HEK293 (cell line): ENCODE measurements around the gene CRYBG2.

Source experiments
- CTCF ChIA-PET: fragments of 350-600 bp; formaldehyde crosslinking; extraction: SDS; loops from one replicate; lab custom pipeline; 2021; ENCODE audit warnings: antibody characterized with exemption; lab: Yijun Ruan, JAX
- POLR2A ChIA-PET: fragments of 300-600 bp; formaldehyde crosslinking; extraction: SDS; loops from one replicate; lab custom pipeline; 2020; ENCODE audit warnings: antibody characterized with exemption, inconsistent platforms; lab: Yijun Ruan, JAX
- H3K27ac ChIP-seq: fragments of 200-500 bp; sonication (Bioruptor generic); 2 replicates; pipeline ENCODE4 v1.5.1; 2014; ENCODE audit warnings: low read depth, low read length, control low read depth, inconsistent platforms; ENCODE audit errors: extremely low read depth
- H3K36me3 ChIP-seq, 2 experiments: fragments of 200-500 bp in 1 of 2; sonication (Bioruptor generic) in 1 of 2; 1 replicate in 1 of 2; 2 replicates in 1 of 2; pipeline ENCODE4 v1.5.1; 2014 to 2017; ENCODE audit warnings: inconsistent platforms in 2 of 2, low read length in 2 of 2; ENCODE audit not compliant: control insufficient read depth in 2 of 2, insufficient read depth in 1 of 2
- H3K4me1 ChIP-seq: fragments of 200-500 bp; sonication (Bioruptor generic); 2 replicates; pipeline ENCODE4 v1.5.1; 2014; ENCODE audit warnings: mild to moderate bottlenecking, low read length, inconsistent platforms; ENCODE audit not compliant: control insufficient read depth, insufficient read depth
- H3K4me3 ChIP-seq: 2 replicates; pipeline ENCODE4 v1.5.1; 2011; ENCODE audit warnings: low read depth, mild to moderate bottlenecking, control low read depth, low read length, moderate library complexity
- H3K9me3 ChIP-seq: fragments of 200-500 bp; sonication (Bioruptor generic); 2 replicates; pipeline ENCODE4 v1.5.1; 2014; ENCODE audit warnings: low read depth, low read length, inconsistent platforms; ENCODE audit not compliant: control insufficient read depth, insufficient read depth
- EGR2 ChIP-seq: fragments of 450-650 bp; formaldehyde crosslinking; IDR thresholded peaks from 2 replicates; pipeline ENCODE4 v1.5.1; 2016; ENCODE audit warnings: low read depth, missing biosample characterization, missing genetic modification characterization
- GLIS1 ChIP-seq: fragments of 450-650 bp; formaldehyde crosslinking; IDR thresholded peaks from 2 replicates; pipeline ENCODE4 v1.5.1; 2016; ENCODE audit warnings: missing biosample characterization, missing genetic modification characterization
- OSR2 ChIP-seq: fragments of 450-650 bp; formaldehyde crosslinking; IDR thresholded peaks from 2 replicates; pipeline ENCODE4 v1.5.1; 2016; ENCODE audit warnings: missing biosample characterization, missing genetic modification characterization
- SP3 ChIP-seq: fragments of 450-650 bp; formaldehyde crosslinking; IDR thresholded peaks from 2 replicates; pipeline ENCODE4 v1.5.1; 2016; ENCODE audit warnings: missing biosample characterization, missing genetic modification characterization
- SP7 ChIP-seq: fragments of 450-650 bp; formaldehyde crosslinking; IDR thresholded peaks from 2 replicates; pipeline ENCODE4 v1.5.1; 2016; ENCODE audit warnings: missing biosample characterization, missing genetic modification characterization
- ZNF354C ChIP-seq: fragments of 450-650 bp; formaldehyde crosslinking; IDR thresholded peaks from 2 replicates; pipeline ENCODE4 v1.5.1; 2016; ENCODE audit warnings: missing biosample characterization, missing genetic modification characterization, low read depth, borderline replicate concordance
- ZNF394 ChIP-seq: fragments of 450-650 bp; formaldehyde crosslinking; IDR thresholded peaks from 2 replicates; pipeline ENCODE4 v1.5.1; 2016; ENCODE audit warnings: missing biosample characterization, missing genetic modification characterization, mild to moderate bottlenecking, moderate library complexity, borderline replicate concordance
- ZNF404 ChIP-seq: fragments of 450-650 bp; formaldehyde crosslinking; IDR thresholded peaks from 2 replicates; pipeline ENCODE4 v1.5.1; 2017; ENCODE audit warnings: missing biosample characterization, missing genetic modification characterization
- ZNF549 ChIP-seq: fragments of 450-650 bp; IDR thresholded peaks from 2 replicates; pipeline ENCODE4 v1.5.1; 2018; ENCODE audit warnings: missing biosample characterization, missing genetic modification characterization, mild to moderate bottlenecking, inconsistent platforms, moderate library complexity
- ZNF561 ChIP-seq: fragments of 450-650 bp; IDR thresholded peaks from 2 replicates; pipeline ENCODE4 v1.5.1; 2018; ENCODE audit warnings: missing biosample characterization, missing genetic modification characterization, borderline replicate concordance
- ZNF600 ChIP-seq: fragments of 450-650 bp; formaldehyde crosslinking; IDR thresholded peaks from 2 replicates; pipeline ENCODE4 v1.5.1; 2016; ENCODE audit warnings: missing biosample characterization, missing genetic modification characterization
- ZNF664 ChIP-seq: fragments of 450-650 bp; formaldehyde crosslinking; IDR thresholded peaks from 2 replicates; pipeline ENCODE4 v1.5.1; 2016; ENCODE audit warnings: missing biosample characterization, missing genetic modification characterization
- ZNF677 ChIP-seq: fragments of 450-650 bp; IDR thresholded peaks from 2 replicates; pipeline ENCODE4 v1.5.0; 2018; ENCODE audit warnings: missing biosample characterization, mild to moderate bottlenecking, missing genetic modification characterization, moderate library complexity
- ZNF768 ChIP-seq: fragments of 450-650 bp; formaldehyde crosslinking; IDR thresholded peaks from 2 replicates; pipeline ENCODE4 v1.5.1; 2018; ENCODE audit warnings: missing biosample characterization, mild to moderate bottlenecking, missing genetic modification characterization
- ZNF843 ChIP-seq: fragments of 450-650 bp; formaldehyde crosslinking; IDR thresholded peaks from 2 replicates; pipeline ENCODE4 v1.5.1; 2016; ENCODE audit warnings: missing biosample characterization, missing genetic modification characterization
- ZSCAN23 ChIP-seq: fragments of 450-650 bp; formaldehyde crosslinking; IDR thresholded peaks from 2 replicates; pipeline ENCODE4 v1.5.1; 2016; ENCODE audit warnings: missing biosample characterization, missing genetic modification characterization
- TF ChIP-seq, protein P1 (sequence below): fragments of 450-650 bp; formaldehyde crosslinking; IDR thresholded peaks from 2 replicates; pipeline ENCODE4 v1.5.1; 2016; ENCODE audit warnings: missing biosample characterization, missing genetic modification characterization
- TF ChIP-seq, protein P2 (sequence below): fragments of 450-650 bp; formaldehyde crosslinking; IDR thresholded peaks from 2 replicates; pipeline ENCODE4; 2016; ENCODE audit warnings: missing biosample characterization, missing genetic modification characterization
- TF ChIP-seq, protein P3 (sequence below): fragments of 450-650 bp; formaldehyde crosslinking; IDR thresholded peaks from 2 replicates; pipeline ENCODE4 v1.5.1; 2017; ENCODE audit warnings: missing biosample characterization, missing genetic modification characterization
- TF ChIP-seq, protein P4 (sequence below): fragments of 450-650 bp; IDR thresholded peaks from 2 replicates; pipeline ENCODE4 v1.5.1; 2018; ENCODE audit warnings: missing biosample characterization, missing genetic modification characterization

CRYBG2 gene

DNA sequence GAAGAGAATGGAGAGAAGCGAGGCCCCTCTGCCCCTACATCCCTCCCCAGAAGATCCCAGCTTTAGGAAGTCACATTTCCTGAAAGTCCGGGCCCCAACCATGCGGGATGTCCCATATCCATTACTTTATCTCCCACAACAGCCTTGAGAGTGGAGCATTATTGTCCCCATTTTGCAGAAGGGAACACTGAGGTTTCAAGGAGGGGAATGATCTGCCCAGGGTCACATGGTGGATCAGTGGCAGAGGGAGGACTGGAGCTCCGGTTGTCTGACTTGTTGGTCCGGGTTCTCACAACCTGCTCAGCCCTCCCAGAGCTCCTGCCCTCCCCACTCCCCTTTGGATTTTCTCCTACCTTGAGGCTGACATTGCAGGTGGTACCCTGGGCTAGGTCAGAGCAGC lies 2.2 kb upstream of the CRYBG2 start (continued):
- TF ChIP-seq, protein P1, sequence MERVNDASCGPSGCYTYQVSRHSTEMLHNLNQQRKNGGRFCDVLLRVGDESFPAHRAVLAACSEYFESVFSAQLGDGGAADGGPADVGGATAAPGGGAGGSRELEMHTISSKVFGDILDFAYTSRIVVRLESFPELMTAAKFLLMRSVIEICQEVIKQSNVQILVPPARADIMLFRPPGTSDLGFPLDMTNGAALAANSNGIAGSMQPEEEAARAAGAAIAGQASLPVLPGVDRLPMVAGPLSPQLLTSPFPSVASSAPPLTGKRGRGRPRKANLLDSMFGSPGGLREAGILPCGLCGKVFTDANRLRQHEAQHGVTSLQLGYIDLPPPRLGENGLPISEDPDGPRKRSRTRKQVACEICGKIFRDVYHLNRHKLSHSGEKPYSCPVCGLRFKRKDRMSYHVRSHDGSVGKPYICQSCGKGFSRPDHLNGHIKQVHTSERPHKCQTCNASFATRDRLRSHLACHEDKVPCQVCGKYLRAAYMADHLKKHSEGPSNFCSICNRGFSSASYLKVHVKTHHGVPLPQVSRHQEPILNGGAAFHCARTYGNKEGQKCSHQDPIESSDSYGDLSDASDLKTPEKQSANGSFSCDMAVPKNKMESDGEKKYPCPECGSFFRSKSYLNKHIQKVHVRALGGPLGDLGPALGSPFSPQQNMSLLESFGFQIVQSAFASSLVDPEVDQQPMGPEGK (tag by site-specific recombination) = no peak
- TF ChIP-seq OSR2 (tag by site-specific recombination) (no peak), ZNF354C (tag by site-specific recombination) (no peak)

DNA sequence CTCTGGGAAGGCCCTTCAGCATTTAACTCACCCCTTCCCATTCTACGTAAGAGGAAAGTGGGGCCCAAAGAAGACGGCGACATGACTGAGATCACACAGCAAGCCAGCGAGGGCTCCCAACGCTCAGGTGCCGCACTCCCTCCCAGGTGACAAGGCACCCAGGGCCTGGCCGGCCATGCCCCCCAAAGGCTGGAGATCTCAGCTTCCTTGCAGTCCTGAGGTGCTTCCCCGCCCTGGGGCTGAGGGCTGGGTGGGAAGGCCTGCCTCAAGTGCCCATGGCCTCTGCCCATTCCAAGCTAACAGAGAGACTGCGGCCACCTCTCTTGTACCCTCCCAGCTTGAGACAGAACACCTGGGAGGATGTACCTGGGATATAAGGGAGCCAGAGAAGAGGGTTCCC lies 1.0 kb upstream of the CRYBG2 start:
- H3K36me3 ChIP-seq = no peaks in the 10 kb centered on the region
- POLR2A ChIA-PET = no interaction called here
- CTCF ChIA-PET = interaction anchor here (0.8 to 4.2 kb wide), 4 partner anchors 9 to 64 kb away, joined by 3 to 26 read pairs (median 6); no protein-coding TSS in a partner anchor
- H3K27ac ChIP-seq = no peak overlapping the region
- H3K9me3 ChIP-seq = no peaks in the 10 kb centered on the region
- no peak overlapping the region for H3K4me3 ChIP-seq
- H3K4me1 ChIP-seq = no peaks in the 10 kb centered on the region
- TF ChIP-seq, protein P2, sequence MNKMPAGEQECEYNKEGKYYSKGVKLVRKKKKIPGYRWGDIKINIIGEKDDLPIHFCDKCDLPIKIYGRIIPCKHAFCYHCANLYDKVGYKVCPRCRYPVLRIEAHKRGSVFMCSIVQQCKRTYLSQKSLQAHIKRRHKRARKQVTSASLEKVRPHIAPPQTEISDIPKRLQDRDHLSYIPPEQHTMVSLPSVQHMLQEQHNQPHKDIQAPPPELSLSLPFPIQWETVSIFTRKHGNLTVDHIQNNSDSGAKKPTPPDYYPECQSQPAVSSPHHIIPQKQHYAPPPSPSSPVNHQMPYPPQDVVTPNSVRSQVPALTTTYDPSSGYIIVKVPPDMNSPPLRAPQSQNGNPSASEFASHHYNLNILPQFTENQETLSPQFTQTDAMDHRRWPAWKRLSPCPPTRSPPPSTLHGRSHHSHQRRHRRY = no peak
- TF ChIP-seq, protein P3, sequence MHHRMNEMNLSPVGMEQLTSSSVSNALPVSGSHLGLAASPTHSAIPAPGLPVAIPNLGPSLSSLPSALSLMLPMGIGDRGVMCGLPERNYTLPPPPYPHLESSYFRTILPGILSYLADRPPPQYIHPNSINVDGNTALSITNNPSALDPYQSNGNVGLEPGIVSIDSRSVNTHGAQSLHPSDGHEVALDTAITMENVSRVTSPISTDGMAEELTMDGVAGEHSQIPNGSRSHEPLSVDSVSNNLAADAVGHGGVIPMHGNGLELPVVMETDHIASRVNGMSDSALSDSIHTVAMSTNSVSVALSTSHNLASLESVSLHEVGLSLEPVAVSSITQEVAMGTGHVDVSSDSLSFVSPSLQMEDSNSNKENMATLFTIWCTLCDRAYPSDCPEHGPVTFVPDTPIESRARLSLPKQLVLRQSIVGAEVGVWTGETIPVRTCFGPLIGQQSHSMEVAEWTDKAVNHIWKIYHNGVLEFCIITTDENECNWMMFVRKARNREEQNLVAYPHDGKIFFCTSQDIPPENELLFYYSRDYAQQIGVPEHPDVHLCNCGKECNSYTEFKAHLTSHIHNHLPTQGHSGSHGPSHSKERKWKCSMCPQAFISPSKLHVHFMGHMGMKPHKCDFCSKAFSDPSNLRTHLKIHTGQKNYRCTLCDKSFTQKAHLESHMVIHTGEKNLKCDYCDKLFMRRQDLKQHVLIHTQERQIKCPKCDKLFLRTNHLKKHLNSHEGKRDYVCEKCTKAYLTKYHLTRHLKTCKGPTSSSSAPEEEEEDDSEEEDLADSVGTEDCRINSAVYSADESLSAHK (tag by site-specific recombination) = no peak
- TF ChIP-seq ZSCAN23 (tag by site-specific recombination) = no peak
- TF ChIP-seq ZNF394 (tag by site-specific recombination) = no peak
- TF ChIP-seq, protein P4, sequence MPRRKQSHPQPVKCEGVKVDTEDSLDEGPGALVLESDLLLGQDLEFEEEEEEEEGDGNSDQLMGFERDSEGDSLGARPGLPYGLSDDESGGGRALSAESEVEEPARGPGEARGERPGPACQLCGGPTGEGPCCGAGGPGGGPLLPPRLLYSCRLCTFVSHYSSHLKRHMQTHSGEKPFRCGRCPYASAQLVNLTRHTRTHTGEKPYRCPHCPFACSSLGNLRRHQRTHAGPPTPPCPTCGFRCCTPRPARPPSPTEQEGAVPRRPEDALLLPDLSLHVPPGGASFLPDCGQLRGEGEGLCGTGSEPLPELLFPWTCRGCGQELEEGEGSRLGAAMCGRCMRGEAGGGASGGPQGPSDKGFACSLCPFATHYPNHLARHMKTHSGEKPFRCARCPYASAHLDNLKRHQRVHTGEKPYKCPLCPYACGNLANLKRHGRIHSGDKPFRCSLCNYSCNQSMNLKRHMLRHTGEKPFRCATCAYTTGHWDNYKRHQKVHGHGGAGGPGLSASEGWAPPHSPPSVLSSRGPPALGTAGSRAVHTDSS (tag by site-specific recombination) = no peak
- no peak for TF ChIP-seq ZNF600 (tag by site-specific recombination)
- no peak for TF ChIP-seq ZNF664 (tag by site-specific recombination)
- TF ChIP-seq SP3 = no peak
- TF ChIP-seq ZNF677 = no peak
- no peak for TF ChIP-seq EGR2 (tag by site-specific recombination)
- TF ChIP-seq ZNF549 (tag by site-specific recombination) = no peak
- TF ChIP-seq ZNF404 (tag by site-specific recombination) = no peak
- TF ChIP-seq ZNF561 (tag by site-specific recombination) = no peak
- TF ChIP-seq, all 188 proteins: peak for 0

DNA sequence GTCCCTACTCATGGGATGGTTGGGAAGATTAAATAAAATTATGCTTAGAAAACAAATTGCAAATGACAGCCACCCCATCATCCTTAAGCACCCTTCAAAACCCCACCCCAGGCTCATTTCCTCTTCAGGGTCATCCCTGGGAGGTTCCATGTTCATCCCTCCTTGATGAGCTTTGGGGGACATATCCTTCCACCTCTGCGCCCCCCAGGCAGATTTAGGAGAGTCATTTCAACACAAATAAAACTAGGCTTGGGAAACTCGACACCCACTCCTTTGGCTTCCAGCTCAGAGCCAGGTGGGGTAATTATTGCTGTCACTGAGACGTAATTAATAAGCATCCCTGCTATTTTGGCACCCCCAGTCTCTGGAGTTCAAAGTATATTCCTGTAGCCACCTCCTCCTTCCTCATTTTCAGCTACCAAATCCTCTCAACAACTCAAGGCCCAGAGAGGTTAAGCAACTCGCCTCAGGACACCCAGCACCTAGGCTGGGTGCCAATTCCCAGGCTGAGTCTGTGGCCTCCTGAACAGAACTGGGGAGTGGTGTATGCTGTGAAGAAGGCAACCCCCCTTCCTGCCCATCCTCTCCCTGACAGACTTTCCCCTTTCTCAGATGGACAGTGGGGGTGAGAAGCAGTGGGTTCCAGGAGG lies 595 bp downstream of the CRYBG2 start:
- ChIA-PET CTCF (interaction anchor here (1.2 to 4.2 kb wide), 3 partner anchors 11 to 64 kb away, joined by 4 to 26 read pairs (median 9); no protein-coding TSS in a partner anchor), POLR2A (no interaction called here)
- Histone ChIP-seq H3K36me3 (no peaks in the 10 kb centered on the region), H3K9me3 (no peaks in the 10 kb centered on the region), H3K27ac (no peak overlapping the region), H3K4me1 (no peaks in the 10 kb centered on the region), H3K4me3 (no peak overlapping the region)
- peak; percentile 82 for TF ChIP-seq ZNF768
- peak; percentile 20; the same call in 1 of the 2 replicates for TF ChIP-seq SP7
- no peak for TF ChIP-seq ZNF843 (tag by site-specific recombination)
- peak; percentile 96 for TF ChIP-seq GLIS1 (tag by site-specific recombination)
